Activated T-cell treated with anti-CD3 and anti-CD28 coated beads for 1 hour (primary cell): ENCODE measurements around the gene SLC8A2.

Experiments used
- DNase-seq: peaks from one replicate; pipeline ENCODE4 v3.0.0-alpha.2; 2020; ENCODE audit warnings: low read depth

SLC8A2 gene, protein sequence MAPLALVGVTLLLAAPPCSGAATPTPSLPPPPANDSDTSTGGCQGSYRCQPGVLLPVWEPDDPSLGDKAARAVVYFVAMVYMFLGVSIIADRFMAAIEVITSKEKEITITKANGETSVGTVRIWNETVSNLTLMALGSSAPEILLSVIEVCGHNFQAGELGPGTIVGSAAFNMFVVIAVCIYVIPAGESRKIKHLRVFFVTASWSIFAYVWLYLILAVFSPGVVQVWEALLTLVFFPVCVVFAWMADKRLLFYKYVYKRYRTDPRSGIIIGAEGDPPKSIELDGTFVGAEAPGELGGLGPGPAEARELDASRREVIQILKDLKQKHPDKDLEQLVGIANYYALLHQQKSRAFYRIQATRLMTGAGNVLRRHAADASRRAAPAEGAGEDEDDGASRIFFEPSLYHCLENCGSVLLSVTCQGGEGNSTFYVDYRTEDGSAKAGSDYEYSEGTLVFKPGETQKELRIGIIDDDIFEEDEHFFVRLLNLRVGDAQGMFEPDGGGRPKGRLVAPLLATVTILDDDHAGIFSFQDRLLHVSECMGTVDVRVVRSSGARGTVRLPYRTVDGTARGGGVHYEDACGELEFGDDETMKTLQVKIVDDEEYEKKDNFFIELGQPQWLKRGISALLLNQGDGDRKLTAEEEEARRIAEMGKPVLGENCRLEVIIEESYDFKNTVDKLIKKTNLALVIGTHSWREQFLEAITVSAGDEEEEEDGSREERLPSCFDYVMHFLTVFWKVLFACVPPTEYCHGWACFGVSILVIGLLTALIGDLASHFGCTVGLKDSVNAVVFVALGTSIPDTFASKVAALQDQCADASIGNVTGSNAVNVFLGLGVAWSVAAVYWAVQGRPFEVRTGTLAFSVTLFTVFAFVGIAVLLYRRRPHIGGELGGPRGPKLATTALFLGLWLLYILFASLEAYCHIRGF

DNA sequence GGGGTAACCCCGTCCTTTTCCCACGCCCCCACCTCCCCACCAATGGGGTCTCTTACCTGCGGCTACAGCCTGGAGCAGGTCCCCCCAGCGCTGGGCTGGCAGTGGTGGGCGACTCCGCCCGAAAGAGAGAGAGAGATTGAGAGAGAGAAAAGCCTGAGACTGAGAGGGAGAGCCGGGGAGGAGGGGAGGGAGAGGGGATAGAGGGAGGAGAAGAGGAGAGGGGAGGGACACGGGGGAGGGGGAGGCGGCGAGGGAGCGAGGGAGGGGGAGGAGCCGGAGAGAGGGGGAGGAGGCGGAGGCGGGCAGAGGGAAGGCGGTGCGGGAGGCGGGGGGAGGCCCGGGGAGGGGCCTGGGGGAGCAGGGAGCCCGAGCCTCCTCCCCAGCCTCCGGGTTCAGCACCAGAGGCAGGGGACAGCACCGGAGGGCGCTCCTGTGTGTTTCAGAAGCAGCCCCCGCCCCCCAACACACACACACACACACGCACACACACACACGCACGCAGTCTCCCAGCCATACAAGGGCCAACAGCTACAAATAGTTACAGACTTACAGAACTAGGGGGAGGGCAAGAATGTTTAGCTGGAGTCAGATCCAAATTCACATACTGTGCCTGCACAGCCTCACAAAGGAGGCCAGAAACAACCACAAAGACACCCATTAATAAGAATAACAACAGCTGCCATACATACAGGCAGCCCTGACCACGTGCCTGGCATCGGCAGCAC, at the start of gene SLC8A2:
SLC8A2 (minus strand) TSS at position 161 of the 725 bp plus-strand sequence. CDS start 5,490 bp downstream, outside the sequence.
- DNase-seq = peak; percentile 43

DNA sequence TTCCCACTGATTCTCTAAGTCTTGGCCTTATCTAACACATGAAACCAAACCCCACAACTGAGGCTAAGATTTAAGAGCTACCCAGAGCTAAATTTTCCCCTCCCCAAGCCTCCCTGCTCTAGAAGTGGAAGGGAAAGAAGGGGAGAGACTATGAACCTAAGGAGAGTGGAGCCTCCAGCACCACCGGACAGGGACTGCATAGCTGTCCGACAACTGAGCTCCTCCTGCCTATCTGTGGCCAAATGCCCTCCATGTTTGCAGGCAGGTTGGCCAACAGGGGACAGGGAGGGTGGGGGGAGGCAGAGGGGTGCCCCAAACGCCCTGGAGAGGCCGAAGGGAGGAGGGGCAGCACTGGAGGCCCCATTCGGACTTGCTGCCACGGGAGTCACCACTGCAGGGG, 49.1 kb upstream of the SLC8A2 start:
- DNase-seq = no peak

DNA sequence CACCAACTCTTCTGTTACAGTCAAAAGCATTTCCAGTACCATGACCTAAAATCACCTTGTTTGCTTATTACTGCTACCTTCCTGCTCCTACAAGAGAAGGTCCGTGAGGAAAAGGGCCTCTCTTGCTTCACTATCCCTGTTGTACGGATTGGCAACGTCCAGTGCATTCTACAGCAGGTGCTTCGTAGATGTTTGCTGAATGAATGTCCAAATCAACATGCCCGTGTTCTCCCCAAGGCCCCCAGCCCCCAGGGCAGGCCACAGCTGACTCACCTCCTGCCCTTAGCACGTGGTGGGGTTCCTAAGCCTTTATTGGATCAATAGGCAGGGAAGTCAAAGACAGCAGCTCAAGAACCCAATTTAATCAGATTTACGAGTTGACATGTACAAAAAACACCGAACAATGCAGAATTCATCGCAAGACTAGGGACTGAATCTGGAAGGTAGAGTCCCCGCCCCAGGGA, 48.7 kb upstream of the SLC8A2 start:
- no peak for DNase-seq

DNA sequence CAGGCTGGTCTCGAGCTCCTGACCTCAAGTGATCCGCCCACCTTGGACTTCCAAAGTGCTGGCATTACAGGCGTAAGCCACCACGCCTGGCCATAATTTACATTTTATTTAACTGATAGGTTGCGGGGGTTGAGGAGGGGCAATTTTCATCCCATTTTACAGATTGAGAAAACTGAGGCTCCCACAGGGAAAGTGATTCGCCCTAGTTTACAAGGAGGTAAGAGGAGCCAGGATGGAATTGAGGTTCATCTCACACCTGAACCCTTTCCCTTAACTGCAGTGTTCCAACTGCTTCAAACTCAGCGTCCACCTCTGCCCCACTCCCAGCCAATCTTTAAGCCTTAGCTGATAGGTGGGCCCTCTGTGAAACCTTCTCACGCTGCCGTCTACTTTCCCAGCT, 47.2 kb upstream of the SLC8A2 start:
- DNase-seq = no peak

DNA sequence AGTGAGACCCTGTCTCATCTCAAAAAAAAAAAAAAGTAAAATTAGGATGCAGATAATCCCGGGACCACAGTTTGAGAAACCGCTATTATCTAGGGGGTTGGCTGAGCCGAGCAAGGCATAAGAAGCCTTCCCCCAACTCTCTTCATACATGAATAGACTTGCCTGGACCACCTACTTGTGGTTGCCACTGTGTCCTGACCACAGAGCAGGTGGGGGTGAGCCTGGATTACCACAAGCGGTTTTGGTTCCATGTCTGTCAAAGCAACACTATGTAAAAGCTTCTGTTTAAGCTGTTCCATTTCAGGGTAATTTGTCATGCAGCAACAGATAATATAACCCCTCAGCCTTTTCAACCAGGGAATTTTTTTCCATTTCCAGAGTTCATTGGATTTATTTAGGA, 46.4 kb upstream of the SLC8A2 start:
- no peak for DNase-seq

DNA sequence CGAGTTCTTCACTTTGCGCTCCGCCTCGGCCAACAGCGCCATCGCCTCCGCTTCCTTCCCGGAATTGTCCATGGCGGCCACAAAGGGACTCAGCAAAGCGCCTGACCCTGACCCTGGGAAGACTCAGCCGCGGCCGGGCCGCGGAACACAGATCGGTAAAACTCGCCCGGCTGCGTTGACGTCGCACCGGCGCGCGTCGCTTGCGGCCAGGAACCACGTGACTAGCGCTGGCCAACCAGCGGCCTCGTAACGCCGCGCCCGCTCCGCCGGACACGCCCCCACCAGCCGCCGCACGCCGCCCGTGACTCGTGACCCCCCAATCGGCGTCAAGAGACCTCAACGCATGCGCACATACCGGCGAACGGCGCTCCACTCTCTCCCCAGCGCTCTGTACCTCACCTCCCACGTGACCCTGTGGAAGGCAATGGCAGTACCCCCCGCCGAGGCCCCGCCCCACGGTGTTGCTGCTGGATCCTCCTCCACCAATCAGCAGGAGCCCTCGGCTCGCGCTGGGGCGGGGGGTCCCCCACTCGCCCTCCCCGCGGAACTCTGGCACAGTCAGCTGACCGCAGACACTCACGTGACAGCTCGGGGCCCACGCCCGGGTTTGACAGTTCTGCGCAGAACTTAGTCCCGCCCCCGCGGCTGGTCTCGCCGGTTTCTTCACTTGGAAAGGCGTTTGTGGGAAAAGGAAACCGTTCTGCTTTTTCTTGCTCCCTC, 43.3 kb upstream of the SLC8A2 start, which contains the start of gene NAPA:
NAPA (minus strand) TSS at position 195 of the 720 bp plus-strand sequence; CDS start at position 72, 123 bp downstream.
- peak; percentile 100 for DNase-seq

DNA sequence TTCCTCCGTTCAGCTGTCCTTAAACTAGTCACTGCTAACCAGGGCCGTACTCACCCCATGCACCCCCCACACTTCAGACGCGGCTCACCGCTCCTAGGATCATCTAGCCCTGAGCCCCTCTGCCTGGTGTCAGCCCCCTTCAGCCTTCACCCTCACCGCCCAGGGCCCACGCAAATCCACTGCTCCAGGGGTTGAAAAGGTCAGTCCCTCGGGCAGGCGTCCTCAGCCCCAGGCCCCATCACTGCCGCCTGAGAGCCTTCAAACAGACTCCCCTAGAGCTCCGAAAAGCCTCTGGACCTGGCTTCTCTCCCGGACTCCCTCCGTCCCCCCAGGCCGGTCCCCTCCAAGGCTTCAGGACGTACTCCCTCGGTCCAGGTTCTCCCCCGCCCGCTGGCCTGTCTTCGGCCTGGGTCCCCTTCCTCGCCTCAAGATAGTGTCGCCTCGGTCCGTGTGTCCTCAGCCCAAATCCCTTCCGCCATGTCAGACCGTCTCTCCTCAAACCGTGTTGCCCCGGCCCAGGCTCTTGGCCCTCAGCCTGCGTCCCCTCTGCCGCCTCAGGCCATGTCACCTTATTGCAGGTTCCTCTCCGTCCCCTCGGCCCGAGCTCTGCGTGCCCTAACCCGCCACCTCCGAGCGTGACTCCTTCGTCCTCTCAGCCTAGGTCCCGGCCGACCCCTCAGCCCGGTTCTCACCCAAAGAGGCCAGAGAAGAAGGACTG, 42.6 kb upstream of the SLC8A2 start:
- DNase-seq = no peak

DNA sequence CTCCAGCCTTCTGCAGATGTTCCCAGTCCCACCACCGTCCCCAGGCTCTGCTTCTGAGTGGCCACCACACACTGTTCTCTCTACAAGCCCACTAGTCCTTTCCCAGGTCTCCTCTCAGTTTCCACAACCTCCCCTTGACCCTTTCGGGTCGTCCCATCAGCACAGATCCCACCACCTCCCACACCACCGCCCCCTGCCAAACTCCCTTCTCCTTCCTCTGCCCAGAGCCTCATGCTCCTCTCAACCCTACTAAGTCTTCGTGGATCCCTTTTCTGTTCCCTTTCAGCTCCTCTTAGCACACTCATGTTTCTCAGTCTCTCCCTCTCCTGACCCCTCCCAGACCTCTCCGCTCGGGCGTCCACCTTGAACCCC, 41.2 kb upstream of the SLC8A2 start:
- DNase-seq = no peak

DNA sequence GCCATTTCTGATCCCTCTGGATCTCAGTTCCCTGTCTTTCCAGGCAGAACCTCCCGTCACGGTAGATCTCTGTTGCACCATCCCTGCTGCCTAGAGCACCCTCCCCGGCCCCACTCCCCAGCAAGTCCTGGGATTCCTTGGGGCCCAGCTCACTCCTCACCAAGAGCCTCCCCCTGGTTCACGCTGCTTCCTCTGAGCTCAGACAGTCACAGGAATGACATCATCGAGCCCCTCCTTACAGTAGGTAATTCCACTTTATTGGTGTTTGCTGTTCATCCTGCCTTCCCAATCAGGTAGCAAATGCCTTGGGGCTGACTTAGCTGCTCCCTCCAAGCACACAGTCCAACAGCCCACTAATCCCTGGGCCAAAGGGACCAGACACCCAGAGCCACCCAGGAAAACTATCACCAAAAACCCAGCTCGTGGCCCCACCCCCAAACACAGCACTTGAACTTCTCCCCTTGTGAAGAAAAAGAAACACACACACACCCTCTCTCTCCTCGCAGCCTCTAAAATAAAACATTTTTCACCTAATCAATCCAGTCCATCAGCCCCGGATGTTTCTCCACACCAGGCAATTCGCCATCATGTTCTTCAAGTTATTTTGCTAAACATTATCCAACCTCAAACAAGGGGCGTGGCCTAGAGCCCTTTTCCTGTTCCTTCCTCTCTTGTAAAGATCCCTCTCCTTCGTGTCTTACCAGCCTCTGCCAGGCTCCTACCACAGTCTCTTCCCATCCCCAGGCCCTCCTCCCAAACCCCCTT, 40.7 kb upstream of the SLC8A2 start:
- DNase-seq = no peak

DNA sequence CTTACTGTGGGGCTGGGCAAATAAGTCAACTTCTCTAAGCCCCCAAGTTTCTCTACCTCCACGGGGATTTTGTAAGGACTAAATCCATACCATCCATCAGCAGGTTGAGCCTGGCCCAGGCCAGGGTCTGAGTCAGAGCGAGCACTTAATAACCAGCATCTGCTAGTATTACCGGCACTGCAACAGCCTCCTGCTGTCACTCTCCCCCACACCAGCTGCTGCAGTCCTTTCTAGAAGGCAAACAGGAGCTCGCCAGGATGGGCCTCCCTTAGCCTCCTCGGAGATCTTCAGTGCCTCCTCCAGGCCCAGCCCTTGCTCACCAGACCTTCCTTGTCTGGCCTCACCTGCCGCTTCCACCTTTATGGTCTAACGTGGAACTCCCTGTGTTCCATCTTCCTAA, 40.0 kb upstream of the SLC8A2 start:
- no peak for DNase-seq

DNA sequence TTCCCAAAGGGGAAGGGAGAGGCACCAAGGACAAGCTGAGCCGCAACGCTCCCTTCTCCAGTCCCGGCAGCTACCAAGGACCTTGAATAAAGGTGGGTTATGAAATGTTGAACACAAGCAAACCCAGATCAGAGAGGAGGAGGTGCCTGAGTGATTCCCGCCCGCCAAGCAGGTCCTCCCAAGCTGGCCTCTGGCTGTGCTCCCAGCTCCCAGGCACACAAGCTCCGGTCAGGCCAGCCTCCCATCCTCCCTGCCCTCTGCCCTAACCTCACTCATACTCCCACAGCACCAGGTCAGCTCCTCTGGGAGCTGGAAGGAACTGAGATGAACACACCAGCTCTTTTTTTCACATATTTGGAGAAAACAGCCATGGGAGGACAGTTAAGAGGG, 39.4 kb upstream of the SLC8A2 start:
- no peak for DNase-seq

DNA sequence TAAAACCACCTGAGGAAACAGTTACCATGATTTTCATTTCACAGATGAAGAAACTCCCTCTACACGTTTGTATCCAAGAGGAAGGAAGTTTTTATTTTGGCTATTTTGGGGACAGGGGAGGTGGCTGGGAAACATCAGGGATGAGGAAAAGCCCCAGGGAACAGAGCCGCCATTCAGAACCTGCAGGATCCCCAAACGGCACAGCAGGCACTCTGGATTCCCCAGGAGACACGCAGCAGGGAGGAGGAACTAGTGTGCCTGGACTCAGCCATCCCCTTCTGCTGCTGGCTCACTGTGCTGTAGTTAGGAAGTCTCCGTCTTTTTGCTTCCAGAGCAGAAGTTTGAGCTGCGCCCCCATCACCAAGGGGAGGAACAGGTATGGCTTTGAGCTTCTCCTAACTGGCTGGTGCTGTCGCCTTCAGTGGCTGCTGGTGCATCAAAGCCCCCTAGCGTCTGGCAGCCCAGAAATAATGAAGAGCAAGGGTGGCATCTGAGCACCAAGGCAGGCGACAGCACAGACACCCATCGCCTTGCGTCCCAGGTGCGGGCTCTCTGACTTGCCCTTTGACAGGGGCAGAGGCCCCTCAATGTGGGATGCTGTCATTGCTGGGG, 38.9 kb upstream of the SLC8A2 start:
- DNase-seq = no peak

DNA sequence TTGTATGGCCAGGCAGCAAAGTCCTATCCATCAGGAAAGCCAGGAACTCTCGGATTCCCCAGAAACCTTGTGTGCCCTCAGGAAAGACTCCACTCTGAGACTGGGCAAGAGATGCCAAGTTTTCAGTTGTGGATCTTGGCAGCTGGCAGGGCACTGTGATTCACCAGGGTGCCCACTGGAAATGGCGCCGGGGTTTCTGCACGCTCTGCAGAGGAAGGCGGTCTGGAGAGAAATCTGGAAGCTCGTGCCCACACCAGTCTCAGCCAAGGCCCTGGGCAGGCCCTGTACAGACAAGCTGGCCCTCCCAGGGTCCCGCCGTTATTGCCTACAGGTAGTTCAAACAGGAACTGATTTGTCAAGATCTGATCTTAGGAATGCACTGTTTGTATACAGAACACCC, 38.3 kb upstream of the SLC8A2 start:
- DNase-seq = no peak

DNA sequence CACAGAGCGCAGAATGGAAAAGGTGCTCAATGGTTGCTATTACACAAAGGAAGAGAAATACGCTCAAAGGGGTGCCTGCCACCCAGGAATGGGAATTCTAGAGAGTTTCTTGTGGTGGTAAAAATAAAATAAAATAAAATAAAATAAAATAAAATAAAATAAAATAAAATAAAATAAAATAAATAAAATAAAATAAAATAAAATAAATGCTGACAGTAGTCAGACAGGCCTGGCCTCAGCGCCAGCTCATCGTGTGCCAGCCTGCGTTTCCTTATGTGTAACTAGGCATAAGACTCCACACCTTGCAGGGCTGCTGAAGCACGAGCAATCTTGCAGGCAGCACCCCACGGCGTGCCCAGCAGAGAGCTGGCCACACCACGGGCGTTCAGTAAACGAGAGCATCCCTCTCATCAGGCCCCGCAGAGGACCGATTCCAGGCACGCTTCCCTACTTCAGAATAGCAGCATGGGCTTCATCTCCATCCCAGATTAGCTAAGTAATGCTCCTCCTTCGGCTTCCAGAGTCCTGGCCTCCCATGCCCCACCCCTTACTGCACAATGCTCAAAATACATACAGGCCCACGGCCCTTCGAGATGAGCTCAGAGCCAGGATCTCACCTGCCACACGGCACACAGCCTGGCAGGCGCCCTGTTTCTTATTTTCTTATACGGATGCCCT, 37.6 kb upstream of the SLC8A2 start:
- no peak for DNase-seq

DNA sequence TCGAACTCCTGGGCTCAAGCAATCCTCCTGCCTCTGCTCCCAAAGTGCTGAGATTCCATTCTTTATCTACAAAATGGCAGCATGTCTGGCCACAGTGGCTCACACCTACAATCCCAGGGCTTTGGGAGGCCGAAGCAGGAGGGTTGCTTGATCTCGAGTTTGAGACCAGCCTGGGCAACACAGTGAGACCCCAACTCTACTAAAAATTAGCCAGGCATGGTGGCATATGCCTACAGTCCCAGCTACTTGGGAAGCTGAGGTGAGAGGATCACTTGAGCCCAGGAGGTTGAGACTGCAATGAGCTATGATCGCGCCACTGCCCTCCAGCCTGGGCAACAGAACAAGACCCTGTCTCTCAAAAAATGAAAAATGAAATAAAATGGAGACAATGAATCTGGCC, 37.0 kb upstream of the SLC8A2 start:
- no peak for DNase-seq

DNA sequence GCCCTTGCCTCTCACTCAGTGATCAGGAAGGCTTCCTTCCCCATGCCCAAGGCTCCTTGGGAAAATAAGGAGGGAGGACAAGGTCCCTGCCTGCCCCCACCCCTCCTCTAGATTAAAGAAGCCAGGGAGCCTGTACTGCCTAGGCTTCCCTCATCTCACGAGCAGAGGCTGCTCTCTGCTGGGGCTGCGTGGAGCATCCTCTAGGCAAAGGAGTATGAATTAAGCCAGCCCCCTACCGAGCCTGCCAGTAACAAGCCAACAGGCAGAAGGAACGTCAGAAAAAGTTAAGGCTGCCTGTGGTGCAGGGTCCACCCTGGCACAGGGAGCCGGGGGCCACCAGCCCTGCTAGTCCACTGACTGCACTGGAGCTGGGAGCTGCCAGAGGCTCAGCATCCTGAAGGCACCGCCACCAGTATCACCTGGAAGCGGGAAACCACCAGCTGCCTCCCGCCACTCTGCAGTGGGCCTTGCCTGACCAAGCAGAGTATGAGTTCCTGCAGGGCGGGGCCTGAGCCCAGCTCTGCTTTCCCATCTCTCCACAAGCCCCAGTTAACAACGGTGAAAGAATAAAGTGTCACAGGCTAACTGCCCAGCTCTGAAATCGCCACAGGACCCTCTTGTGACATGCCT, 36.3 kb upstream of the SLC8A2 start:
- DNase-seq = no peak

DNA sequence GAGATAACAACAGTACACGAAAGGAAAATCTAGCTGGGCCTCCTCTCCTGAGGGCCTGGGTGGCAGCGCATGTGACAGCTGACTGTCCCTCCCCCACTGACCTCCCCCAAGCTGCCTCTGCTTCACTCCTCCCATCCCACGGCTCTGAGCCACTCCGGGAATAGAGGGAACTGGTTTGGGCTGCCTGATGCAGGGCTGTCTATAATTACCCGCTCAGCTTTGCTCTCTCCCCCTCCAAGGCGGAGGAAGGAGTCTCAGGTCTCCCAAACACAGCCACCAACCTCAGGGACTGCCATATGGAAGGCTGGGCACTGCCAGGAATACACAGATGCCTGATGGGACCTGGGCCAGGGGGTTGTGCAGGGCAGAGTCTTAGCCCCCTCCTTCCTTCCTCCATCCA, 35.3 kb upstream of the SLC8A2 start:
- DNase-seq = no peak

DNA sequence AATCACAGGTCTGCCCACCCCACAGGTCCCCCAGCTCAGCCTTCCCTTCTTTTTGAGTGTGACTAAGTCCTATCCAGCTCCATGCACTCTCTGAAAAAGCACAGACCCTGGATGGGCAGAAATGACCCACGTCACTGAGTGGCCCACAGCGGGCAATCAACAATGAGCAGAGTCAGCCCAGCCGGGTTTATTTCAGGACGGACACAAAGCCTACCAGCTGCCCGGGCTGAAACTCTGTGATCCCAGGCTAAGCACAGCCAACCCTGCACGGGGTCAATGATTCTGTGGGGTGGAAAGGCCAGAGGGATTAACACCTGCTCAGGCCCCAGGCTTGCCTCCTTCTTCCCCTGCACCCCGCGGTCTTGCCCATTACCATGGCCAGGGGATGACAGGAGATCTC, 34.8 kb upstream of the SLC8A2 start:
- no peak for DNase-seq

DNA sequence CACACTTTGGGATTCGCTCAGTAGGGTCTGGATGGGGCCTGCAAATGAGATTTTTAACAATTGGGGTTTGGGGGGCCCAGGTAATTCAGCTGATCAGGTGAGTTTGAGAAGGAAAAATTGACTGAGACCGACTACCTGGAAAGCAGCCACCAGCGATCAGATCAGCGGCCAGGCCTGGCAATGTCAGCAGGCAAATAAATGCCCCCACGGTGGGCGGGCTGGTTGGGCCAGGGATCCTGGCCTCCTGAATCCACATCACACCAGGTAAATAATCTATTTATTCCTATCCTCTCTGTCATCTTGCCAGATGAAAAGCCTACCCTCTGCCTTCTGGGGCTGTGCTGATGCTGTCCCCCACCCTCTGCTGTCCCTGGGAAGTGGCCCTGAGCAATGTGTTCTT, 33.8 kb upstream of the SLC8A2 start:
- no peak for DNase-seq
